Stimulated activated CD8-positive, alpha-beta memory T cell treated with anti-CD3 and anti-CD28 coated beads, Interleukin-7, amount 100 ng/mL, for 1 hour (primary cell): ENCODE measurements around the gene GAB4.
"Not testable (repeated sequence)": the region's sequence is repeated elsewhere in the genome, so short reads cannot be mapped to it uniquely, and the experiment has no call there.

Experiments used
- DNase-seq, 2 donors: peaks; one replicate each; pipeline ENCODE4 v3.0.0-alpha.2; 2020; ENCODE audit warnings: low read depth in 2 of 2

GAB4 gene

DNA sequence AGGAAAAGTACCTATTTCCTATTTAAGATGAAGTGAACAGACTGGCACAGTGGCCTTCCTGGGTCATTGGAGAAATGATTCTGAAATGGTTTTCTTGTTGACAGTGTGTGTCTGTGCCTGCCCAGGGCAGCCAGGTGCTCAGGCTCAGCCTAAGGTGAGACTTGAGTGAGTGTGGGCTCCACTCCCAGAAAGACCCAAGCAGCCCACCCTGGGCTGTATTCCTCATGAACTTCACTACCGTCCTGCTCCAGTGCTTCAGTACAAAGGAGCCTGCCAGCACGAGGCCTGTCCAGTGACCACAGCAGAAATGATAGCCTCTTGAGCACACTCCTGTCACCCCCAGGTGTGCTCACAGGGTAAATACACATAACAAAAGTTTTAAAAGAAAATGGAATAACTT is 49.5 kb downstream of the GAB4 start:
- DNase-seq: no peak

DNA sequence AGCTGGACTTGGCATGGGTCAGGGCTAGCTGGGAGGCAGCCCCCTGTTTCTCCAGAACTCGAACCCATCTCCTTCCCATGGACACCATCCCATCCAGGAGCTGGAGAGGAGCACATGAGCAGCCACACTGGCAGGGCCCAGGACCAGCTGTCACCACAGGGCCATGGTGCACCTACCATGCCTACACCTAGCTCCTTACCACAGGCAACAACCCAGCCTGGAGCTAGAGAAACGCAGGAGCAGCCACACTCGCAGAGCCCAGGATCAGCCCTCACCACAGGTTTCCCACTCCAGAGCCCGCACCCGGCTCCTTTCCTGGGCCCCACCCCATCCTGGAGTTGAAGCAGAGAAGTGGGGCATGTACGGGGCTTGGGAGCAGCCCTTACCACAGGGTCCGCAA is 50.2 kb downstream of the GAB4 start:
- no peak for DNase-seq

DNA sequence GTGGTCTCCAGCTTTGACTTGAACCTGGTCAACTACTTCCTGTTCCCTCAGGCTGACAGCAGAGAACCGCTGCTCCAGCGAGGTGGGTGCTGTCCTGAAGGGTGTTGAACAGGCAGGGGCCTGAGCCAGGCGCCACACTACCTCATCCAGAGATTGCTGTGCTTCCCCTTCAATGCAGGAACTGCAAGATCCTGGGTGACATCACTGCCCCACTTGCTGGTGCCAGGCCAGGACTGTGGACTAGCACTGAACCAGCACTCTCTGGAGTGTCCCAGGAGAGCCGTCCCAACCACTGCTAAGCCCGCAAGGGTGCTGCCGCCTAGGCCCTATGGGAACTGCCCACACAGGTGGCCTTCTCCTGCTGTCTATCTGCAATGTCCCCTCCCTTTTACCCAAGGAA is 51.7 kb downstream of the GAB4 start:
- DNase-seq: no peak

DNA sequence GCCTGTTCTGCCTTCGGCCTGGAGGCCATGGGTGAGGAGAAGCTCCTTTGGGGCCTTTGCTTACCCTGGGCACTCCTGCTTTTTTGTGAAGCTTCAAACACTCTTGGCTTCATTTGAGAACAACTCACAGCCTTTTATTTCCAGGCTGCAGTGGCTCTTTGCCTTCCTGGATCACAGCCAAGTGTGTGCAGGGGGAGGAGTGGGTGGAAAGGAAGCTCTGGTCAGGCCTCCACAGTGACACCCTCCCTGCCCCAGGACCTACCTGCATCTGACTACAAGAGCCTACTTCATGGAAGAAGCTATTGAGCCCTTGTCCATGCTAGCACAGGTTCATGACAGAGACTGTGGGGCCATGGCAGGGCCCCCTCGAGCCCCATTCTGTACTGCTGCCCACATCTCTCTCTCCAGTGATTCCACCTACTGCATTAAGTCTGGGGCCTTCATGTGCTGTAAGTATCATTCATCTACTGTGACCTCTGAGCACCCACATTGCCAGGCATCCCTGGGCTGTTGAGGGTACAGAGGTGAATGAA is 52.3 kb downstream of the GAB4 start:
- no peak for DNase-seq

DNA sequence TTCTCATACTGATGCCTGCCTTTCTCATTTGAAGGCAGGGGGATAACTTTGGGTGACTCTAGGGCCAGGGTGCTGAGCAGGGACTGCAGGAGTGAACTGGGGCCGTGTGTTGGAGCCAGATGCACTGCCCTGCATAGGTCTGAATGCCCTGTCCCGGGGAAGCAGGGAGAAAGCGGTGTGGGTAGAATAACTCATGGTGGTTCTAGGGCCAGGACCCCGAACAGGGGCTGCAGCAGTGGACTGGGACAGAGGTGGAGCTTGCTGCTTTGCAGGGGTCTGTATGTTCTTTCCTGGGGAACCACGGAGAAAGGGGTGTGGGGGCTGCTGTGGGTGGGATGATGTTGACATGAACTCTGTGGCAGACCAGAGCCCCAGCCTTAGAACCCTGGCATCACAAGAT is 52.9 kb downstream of the GAB4 start:
- no peak for DNase-seq

DNA sequence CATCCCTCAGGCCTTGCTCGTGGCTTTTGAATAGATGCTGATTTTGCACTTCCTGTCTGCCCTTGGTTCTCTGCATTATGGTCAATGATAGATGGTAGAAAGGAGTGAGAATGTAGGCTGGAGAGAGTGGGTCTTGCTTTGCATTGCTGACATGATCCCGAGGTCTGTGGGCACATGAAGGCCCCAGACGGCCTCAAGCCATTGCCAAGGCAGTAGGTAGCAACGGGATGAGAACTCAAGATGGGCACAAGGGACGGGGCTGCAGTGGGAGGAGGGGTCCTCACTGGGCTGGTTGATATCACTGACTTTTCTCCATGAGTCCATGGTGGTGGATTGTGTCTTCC is 54.0 kb downstream of the GAB4 start:
- DNase-seq: no peak

DNA sequence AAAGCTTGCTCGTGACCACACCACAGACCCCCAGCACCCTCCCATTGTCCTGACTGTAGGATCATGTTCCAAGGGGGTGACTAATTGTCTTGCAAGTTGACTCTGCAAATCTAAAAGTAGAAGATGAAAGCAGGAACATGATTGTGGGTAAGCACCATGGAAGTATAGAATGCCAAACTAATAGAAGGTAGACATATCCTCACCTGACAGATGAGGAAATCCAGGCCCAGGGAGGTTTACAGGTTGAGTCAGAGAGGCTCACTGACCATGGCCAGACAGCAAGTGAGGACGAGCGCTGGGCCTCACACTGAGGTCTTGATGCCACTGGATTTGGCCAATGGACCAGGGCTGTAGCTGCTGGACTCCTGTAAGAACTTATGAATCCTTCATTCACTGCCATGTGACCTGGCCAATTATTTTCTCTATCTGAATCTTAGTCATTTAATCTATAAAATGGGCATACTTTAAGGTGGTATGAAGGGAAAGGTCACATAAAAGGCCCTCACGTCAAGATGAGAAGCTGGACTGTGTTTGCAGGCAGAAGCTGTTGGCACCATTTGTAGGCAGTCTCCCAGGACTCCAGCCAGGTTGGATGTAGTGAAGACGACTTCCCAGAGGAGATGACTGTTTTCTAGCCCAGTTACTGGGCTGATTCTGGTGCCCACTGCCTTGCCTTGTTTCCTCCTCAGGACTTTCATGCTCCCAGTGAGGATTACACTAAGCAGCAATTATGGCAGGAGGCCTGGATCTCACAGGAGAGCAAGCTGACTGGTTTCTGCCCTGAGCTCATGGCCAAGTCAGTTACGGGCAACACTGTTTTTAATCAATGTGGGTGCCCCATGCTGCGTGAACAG is 54.6 kb downstream of the GAB4 start:
- no peak for DNase-seq

DNA sequence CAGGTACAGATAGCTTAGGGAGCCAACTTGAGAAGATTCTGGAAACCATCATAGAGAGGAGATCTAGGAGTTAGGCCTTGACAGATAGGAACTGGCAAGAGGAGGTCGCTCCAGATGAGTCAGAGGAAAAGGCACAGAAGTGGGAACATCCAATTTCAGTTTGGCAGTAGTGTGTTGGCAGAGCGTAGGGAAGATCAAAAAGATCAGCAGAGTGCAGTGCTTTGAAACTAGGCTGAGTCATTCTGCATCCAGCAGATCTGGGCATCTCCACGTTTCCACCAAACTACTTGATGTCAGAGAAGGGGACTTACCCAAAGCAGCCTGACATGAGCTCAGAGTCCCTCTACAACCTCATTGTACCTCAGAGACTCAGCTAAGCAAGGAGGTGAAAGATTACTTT is 58.5 kb downstream of the GAB4 start:
- DNase-seq: no peak

DNA sequence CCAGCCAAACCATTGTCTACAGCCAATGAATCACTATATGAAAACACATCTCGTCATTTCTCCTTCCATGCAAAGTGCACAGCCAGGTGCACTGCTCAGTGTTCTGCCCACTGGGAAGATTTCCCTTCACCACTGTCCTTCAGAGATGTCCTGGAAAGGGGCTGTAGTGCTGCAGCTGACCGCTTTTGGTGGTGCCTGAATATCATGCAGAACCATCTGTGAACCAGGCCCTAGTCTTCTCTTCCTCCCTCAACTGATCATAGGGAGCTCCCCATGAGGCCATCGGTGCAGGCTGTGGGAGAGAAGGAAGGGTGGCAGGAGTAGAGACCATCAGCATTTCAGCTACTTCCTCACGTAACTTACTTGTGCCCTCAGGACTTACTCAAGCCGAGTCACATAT is 70.2 kb downstream of the GAB4 start:
- DNase-seq: no peak

DNA sequence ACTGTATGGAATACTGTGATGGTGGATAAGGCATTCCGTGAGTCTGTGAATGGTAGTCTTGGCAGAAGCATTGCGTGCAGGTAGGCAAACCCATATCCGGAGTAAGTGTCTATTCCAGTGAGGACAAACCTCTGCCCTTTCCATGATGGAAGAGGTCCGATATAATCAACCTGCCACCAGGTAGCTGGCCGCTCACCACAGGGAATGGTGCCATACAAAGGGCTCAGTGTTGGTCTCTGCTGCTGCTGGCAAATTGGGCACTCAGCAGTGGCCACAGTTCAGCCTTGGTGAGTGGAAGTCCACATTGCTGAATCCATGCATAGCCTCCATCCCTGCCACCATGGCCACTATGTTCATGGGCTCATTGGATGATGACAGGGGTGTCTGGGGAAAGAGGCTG is 70.8 kb downstream of the GAB4 start:
- not testable (repeated sequence) for DNase-seq

DNA sequence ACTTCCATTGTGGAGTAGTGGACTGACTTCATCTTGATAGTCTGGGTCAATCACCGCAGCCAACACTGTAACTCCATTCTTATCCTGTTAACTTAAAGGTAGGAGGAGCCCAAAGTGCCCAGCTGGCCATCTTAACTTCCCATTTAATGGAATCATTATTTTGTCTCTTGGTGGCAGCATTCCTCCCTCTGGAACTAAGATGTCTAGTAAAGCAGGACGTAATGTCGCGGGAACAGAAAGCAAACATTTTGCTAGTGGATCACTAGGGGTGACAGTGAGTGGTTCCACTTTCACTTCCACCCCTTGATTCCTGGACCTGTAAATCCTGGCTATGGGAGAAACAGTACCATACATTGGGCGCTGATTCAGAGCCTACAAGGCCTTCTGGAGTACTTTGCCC is 71.4 kb downstream of the GAB4 start:
- no peak for DNase-seq

DNA sequence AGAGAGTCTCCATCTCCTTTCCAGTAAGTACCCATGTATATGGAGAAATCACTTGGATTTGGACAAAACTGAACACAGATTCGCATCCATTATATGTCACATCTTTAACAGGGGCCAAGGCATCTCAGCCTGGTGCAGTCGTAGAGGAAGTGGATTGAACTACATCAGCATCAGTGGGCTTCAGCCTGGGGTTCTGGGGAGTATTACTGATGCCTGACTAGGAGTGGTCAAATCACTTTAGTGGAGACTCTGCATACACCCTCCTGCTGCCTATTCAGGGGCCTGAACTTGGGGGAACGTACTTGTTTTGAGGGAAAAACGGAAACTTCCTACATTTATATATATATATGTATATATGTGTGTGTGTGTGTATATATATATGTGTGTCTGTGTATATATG is 72.8 kb downstream of the GAB4 start:
- DNase-seq: no peak

DNA sequence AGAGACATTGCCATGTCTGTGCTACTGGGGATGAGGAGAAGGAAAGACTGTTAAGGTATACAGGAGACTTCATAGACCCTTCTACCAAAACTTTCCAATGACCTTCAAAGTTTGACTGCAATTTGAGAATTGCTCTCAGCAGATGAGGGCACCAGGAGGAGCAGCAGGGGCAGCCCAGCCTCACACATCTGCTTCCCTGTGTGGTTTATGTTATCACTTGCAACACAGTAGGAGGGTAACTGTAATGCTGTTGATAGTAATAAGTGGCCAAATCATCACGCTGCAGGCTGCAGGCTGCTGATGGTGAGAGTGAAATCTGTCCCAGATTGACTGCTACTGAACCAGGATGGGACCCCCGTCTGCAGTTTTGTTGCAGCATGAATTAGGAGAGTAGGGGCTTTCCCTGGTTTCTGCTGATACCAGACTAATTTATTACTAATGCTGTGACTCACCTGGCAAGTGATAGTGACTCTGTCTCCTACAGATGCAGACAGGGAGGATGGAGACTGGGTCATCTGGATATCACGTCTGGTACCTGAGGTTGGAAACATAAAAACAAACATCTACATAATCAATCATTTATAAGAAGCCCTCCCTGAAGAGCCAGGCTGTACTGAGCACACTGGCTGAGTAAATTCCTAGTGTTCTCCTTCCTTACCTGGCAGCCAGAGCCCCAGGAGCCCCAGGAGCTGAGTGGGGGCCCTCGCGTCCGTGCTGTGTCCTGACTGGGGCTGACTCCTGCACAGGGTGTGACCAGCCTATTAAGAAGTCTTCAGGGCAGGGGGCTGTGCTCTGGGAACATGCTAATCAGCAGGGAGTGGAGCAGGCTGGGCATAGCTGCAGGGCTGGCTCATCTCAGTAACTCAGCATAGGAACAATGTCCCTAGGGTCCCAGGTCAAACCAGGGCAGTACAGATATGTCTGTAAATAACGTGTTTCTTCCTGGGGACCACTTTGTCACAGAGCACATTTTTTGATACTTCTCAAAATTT is 74.4 kb downstream of the GAB4 start:
- no peak for DNase-seq

DNA sequence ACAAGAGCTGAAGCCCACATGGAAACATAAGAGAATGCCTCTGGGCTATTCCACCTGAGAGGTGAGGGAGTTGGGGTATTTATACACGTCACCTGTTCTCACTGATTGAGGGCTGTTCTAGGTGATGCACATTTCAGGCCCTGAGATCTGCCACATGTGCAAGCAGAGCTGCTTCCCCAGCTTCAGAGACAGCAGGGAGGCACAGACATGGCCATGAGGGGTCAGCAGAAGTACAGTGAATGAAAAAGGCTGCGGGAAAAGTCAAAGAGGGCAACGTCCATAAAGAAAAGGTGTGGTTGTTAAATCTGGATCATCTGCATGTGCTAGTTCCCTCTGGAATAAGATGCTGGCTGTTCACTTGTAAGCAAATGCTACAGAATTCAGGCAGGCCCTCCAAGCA is 75.4 kb downstream of the GAB4 start:
- DNase-seq: no peak

DNA sequence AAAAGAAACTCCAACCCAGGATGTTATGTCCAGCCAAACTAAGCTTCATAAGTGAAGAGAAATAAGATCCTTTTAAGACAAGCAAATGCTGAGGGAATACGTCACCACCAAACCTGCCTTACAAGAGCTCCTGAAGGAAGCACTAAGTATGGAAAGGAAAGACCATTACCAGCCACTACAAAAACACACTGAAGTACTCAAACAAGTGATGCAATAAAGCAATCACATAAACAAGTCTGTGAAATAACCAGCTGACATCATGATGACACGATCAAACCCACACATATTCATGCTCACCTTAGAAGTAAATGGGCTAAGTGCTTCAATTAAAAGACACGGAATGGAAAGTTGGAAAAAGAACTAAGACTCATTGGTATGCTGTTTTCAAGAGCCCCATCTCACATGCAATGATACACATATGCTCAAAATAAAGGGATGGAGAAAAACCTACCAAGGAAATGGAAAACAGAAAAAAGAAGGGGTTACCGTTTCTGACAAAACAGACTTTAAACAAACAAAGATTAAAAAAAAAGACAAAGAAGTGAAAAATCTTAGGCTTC is 82.5 kb downstream of the GAB4 start:
- DNase-seq: no peak

DNA sequence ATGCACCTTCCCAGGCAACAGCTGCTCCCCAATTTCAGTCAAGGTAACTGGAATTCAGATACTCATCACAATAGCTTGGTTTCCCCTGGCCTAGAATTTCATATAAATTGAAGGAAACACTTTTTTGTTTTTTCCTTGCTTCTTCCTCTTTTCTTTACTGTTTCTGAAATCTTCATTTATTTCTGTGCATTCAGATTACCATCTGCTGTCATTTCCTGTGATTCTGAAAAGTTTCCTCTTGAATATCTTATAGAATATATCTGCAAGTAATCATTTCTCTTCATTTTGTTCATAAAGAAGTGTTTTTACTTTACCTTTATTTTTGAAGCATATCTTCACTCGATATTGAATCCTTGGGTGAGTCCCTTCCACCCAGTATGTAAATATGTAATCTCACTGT is 85.3 kb downstream of the GAB4 start:
- no peak for DNase-seq

DNA sequence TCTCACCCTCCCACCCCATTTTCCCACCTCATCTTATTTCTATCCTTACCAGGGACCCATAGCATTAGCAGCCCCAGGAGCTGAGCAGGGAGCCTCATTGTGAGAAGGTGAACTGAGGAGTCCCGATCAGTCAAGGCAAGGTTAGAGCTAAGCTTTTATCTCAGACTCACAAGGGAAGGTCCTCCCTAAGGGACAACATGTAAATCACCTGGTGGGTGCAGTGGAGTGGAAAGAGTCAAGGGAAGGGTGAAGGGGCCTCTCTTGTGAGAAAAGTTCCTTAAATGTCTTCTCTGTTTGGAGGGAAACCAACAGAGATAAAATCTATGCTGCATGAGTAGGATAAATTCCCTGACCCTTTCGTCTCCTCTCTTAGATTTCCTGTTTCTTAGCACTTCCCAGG is 85.9 kb downstream of the GAB4 start:
- DNase-seq: no peak

DNA sequence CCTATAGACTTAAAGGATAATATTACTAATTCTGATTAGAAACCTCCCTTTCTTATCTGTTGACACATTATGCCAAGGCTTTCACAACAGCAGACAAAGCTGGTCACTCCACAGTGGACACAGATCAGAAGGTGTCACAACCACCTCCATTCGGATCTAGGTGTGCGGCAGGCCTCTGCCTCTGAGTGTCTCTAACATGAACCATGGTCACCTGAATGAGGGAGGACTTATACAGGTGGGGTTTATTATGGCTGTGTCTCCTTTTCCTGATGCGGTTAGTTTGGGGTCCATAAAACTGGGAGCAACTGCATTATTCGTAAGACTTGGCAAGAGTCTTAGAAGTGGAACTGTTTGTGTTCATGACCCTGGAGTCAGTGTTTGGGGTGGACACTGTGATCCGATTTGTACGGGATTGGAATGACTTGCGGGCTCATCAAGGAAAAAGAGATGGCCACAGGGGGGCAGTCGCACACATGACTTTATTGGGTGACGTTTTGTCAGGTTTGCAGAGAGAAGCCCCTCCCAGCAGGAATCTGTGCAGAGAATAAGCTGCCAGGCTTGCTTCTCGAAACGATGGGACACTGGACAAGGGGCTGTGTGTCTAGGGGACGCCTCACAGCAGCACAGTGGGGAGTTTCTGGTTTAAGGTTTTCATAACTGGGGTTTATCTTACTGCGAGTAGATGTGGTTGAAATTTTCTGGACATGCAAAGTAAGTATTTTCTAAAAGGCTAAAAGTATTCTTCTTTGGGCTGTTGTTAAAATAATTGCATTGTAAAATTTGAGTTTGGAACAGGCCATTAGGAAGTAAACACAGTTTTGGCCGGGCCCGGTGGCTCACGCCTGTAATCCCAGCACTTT is 90.6 kb downstream of the GAB4 start:
- DNase-seq: peak; percentile 19 to 25

DNA sequence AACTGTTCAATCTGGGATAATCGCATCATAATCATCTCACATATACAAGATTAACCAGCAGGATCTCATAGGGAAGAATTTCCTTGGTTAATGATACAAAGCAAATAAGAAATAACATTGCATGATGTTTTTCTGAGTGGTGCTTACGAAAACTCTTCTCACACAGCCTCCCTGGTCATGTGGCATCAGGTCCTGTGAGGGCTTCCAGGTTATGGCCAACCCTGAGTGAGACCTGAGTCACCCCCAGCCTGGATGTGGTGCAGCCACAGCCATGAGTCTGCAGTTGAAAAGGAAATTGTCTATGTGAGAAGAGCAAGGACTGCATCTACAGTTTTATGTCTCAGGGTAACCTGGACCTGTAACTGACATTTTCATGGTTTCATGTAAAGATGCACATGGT is 92.3 kb downstream of the GAB4 start:
- no peak for DNase-seq

DNA sequence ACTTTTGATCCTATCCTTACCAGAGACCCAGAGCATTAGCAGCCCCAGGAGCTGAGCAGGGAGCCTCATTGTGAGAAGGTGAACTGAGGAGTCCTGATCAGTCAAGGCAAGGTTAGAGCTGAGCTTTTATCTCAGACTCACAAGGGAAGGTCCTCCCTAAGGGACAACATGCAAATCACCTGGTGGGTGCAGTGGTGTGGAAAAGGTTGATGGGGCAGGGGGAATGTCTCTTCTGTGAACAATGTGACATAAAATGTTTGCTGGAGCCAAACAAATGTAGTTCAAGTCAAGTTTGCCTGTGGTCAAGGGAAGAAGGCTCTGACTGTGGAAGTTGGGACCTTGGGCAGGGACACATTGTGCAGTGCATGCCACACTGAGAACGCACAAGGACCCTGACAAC is 93.1 kb downstream of the GAB4 start:
- DNase-seq: not testable (repeated sequence)

DNA sequence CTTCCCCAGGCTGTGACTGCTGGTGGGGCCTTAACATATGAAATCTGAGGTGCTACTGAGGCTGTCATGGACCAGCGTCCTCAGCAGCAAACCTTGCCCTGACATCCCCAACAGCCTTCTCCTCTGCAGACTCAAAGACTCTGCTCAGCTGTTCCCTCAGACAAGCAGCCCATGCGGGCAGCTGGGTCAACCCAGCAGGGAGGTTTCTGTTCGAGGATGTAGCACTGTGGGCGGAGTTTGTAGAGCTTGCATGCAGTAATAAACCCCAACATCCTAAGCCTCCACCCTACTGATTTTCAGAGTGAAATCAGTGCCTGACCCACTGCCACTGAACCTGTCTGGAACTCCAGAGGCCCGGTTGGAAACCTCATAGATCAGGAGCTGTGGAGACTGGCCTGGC is 94.0 kb downstream of the GAB4 start:
- no peak for DNase-seq
